Right lobe of liver (tissue), 4 donors: Measurements from ENCODE around the gene SPOCK1.

Source experiments
- POLR2A ChIP-seq: fragments of 450-650 bp; IDR thresholded peaks from one replicate; pipeline ENCODE4 v1.6.1; 2017; ENCODE audit warnings: antibody characterized with exemption, mild to moderate bottlenecking
- TF ChIP-seq, protein P1 (sequence below), 4 donors: fragments of 200-600 bp in 3 of 4; fragments of 450-650 bp in 1 of 4; IDR thresholded peaks; one replicate each; pipeline versions ENCODE4 v1.5.1 to v1.8.0; 2016 to 2022; ENCODE audit warnings: antibody characterized with exemption in 4 of 4, mild to moderate bottlenecking in 2 of 4
- donor health status: DM: no; HTN: no; CAD: no.
- donor health status: DM: no; HTN: no; CAD: no.
- donor health status: DM: no; HTN: yes; CAD: no.

DNA sequence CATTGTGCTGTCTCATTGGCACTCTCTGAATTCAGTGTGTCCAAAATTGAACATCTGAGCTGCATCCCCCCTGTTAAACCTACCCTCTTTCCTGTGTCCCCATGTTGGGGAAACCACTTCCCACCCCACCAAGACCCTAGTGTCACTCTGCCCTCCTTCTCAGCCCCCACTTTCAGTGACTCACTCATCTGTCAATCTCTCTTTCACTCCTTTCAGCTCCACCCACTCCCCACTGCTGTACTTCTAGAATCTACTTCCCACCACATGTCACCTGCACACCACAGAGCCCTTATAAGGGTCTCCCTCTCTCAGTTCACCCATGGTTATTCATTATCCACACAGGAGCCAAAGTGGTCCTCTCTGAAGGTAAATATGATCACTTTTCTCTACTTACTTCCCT lies 5.8 kb upstream of the SPOCK1 start:
- TF ChIP-seq, protein P1, sequence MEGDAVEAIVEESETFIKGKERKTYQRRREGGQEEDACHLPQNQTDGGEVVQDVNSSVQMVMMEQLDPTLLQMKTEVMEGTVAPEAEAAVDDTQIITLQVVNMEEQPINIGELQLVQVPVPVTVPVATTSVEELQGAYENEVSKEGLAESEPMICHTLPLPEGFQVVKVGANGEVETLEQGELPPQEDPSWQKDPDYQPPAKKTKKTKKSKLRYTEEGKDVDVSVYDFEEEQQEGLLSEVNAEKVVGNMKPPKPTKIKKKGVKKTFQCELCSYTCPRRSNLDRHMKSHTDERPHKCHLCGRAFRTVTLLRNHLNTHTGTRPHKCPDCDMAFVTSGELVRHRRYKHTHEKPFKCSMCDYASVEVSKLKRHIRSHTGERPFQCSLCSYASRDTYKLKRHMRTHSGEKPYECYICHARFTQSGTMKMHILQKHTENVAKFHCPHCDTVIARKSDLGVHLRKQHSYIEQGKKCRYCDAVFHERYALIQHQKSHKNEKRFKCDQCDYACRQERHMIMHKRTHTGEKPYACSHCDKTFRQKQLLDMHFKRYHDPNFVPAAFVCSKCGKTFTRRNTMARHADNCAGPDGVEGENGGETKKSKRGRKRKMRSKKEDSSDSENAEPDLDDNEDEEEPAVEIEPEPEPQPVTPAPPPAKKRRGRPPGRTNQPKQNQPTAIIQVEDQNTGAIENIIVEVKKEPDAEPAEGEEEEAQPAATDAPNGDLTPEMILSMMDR (IDR thresholded peaks at IDR 0.05), result no peak
- TF ChIP-seq POLR2A, result no peak
